ENCODE data around the gene MAML2. TPM values are rescaled to one million over a fixed set of nuclear protein-coding genes. Genes with fewer than 3 reads are reported as not detected.

Gene MAML2
- total RNA-seq, 1 donor from 2014 or later, result 4.5 TPM

DNA sequence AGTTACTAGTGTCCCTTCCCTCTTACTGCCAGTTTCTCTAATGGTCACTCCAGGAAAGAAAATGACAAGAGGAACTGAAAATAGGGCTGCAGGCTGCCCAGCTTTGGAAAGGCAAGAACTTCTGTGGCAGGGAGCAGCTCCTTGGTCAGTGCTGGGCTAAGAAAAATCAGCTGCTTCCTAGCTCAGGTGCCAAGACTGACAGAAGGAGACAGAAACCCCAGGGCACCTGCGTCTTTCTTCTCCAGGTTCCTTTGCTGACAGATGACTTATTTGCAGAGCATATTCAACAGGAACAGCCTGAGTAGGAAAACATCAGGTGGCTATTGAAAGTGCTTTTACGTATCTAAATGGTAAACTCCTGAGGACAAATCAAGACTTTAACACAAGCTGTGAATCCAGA lies 25.4 kb downstream of the MAML2 start:
- ATAC-seq, result no peak

DNA sequence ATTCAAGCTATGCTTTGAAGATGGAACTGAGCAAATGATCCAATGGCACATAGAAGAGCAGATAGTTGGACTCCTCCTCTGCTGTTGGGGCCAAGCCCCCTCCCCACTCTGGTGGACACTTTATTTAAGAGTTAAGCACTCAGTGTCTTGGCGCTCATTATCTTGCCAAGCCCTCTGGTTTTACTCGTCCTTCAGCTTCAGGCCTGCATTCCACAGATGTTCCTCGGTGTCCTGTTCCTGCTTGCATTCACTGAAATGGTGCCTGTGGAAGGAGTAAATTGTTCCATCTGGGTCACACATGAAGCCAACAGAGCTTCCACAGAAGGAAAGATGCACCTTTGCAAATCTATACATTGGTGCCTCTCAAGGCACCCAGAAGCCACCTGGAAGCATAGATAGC lies 26.1 kb downstream of the MAML2 start:
- peak; percentile 25 for ATAC-seq

DNA sequence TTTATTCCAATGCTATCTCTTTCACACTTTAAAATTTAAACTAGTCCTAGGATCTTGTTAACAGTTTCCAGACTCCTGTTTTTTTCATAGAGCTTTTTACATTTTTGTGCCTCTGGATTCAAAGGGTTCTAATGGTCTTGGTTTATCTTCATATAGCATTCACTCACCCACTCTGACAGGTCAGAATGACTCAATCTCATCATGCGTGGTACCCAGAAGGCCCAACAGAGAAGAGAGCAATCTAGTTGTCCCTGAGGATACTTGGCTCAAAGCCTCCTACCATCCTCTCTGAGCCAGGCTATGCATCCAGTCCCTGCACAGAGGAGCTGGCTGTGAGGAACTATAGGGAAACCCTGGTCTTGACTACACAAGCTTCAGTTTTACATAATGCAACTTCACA lies 27.5 kb downstream of the MAML2 start:
- ATAC-seq, result no peak

DNA sequence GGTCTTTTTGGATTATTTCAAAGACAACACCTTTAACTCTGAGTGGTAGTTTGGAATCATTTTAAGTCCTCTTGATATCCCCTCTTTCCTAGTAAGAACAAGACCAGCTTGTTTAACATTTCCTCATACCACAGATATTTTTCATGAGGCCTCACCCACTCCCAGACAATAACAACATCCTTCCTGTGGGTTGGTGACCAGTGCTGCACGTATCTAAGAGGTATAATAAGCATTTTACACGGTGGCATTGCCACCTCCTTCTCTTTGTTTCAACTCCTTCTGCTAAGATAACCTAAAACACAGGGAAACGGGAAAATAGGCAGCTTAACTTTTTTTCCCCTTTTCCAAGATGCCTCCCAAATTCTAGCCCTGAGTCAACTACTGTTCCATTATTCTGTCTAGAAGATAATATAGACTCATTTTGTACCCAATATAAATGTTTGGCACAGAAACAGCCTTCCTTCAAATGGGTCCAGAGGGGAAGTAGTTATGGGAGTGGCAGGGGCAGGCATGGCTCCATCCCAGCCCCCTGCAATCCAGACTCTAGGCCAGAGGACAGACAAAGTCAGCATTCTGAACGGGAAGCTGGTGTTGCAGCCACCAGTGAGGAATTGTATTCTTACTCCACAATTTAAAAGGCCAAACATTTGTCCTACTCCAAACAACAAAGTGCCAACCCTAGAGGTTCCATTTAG lies 28.5 kb downstream of the MAML2 start:
- ATAC-seq, result peak; percentile 82

DNA sequence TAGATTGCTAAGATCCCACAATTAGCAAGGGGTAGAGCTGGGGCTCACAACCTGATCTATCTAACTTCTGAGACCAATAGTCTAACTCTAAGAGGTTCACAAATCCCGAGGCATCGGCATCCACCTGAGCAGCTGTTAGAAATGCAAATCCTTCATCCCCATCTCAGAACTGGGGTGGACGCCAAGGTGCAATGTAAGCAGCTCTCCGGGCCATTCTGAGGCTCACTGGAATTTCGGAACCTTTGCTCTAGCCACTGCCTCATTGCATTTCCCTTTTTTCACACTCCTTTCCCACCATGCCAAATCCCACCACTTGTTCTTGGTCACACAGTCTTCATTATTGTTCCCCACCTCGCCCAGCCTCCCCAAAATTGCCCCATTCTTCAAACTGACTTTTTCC lies 29.8 kb downstream of the MAML2 start:
- no peak for ATAC-seq

DNA sequence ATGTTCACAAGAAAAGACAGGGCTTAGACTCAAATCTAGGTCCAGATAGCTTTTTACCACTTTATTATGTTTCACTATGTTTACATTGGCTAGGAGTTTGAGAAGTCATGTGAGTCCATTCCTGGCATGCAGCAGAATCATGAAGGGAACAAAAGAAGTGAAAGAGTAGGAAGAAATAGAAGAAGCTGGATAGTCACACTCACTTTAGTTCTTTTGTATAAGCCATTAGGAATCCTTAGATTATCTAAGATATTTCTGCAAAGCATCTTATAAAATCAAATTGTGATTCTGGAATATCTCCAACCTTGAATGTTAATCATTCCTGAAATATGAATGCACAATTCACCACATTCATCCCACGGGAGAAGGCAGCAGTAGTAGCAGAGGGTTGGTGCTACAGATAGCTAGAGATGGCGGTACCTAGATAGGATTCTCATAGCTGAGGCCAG lies 31.9 kb downstream of the MAML2 start:
- ATAC-seq, result no peak

DNA sequence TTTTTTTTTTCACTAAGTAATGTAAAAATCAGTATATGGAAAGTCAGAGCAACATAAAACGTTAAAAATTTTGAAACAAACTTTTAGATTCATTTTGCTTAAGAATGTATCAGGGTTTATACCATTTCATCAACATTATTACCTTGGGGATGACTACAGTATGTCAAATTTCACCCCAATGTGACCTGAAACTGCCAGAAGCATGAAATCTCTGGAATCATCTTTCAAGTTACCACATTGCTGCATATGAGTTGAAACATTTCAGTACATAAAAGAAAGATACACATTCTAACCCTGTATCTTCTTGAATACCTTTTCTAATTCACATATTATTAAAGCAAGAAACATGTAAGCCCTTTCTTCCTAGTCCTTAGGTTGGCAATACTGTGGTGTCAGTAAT lies 32.8 kb downstream of the MAML2 start:
- ATAC-seq, result no peak

DNA sequence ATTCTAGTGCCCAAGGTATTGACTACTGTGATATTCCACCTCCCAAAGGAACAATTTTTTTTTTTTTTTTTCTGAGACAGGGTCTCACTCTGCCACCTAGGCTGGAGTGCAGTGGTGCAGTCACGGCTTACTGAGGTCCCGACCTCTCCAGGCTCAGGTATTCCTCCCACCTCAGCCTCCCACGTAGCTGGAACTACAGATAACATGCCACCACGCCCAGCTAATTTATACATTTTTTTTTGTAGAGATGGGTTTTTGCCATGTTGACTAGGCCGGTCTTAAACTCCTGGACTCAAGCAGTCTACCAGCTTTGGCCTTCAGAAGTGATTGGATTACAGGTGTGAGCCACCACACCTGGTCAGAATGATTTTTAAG lies 33.4 kb downstream of the MAML2 start:
- no peak for ATAC-seq

DNA sequence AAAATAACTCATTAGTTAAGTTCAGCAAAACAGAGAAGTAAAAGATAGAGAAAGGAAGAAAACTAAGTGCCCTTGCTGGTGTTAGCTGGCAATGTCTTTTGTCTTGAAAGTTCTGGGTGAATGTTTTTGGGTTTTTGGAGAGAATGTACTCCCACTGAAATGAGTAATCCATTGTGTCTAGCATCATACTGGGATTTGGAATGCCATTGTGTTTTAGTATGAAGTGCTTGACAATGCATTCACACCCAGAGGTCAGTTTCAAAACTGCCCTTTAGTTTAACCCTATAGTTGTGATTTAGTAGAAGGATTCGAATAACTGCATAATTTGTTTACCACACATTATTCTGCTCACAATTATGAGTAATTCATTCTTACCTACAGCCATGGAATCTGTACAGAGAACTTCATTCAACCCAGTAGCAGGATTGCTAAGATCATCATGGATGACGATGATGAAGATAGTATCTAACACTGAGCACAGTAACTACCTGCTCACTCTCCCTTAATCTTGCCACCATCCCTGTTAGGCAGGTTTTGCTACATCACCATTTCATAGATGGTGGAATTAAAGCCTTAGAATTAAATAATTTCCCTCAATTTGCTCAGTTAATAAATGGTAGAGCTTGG lies 33.9 kb downstream of the MAML2 start:
- peak; percentile 76 for ATAC-seq

DNA sequence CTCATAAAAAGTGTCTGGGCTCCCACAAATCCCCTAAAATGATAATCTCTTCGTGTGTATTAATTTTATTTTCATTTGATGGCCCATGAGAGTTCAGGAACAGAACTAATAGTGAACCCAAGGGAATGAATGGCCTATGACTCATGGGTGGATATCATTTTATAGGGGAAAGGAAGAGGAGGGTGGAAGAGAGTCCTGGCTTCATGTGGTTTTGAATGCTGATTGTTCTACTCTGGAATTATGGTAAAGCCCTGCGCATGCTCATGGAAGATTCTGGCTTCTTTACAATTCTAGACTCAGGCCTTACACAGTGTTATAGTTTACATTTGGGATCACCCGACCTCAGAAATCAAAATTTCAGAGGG lies 35.2 kb downstream of the MAML2 start:
- peak; percentile 44 for ATAC-seq

DNA sequence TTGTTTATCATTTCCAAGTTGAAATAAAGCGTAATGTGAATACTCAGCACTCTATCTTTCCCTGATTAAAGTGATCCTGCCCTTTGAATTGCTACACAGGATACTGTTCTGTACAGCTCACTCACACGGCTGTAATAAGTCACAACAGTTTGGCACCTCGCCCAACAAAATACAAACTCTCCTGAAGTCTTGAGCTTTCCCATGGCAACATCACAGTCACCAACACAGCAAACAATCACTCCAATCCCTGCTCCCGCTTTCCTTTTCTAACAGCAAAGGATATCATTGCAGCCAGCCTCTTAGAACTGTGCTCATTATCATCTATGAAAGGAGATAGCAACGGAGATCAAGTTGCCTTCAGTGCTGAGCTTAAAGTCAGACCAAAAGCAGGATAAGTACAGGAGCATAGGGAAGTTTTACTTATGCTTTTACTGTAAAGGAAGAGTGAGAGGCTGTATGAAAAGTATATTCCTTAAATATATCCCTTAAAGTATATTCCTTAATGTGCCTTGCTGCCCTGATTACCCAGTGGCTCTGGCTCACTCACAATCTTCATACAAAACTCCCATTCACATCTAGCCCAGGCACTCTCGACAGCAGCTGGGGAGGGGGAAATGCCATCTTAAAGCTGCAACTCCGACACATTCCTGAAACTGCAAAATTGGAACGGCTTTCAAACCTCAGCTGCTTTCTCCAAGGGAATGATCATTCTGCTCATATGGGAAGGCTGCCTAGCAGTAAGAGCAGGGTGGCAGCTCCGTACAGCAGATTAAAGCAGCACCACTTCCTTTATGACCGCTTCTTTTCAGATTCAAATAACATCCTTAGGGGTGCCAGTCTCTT lies 35.8 kb downstream of the MAML2 start:
- peak; percentile 86 for ATAC-seq

DNA sequence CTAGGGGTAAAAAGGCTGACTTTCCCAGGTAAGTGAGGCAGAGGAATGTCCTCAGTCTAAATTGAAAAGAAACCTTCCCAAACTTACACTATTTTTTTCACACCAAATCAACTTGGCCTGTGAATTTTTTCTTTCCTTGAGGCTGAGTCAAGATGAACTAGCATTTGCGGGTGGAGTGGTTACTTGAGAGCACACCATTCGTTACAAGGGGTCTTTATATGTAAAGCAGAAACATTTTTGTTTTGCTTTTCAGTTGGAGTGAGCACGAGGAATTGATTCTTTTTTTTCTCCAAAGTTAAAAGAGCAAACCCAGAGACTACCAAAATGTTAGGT lies 36.4 kb downstream of the MAML2 start:
- ATAC-seq, result no peak

DNA sequence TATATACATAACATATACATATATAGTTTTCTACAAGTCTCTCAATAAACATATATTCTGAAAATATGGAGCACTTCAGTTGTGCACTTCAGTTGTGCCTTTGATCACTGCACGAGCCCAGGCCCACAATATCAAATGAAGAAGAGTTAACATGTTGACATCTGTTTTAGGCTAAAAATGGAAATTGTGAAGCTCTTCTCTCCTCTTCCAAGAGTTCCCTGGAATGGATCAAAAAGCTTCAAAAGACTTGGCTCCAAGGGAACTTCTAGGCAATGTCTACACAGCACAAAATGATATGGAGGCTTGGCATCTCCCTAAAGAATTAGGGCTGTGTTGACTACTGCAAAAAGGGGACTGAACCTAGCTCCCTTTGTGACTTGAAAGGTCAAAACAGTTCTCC lies 36.9 kb downstream of the MAML2 start:
- ATAC-seq, result no peak

DNA sequence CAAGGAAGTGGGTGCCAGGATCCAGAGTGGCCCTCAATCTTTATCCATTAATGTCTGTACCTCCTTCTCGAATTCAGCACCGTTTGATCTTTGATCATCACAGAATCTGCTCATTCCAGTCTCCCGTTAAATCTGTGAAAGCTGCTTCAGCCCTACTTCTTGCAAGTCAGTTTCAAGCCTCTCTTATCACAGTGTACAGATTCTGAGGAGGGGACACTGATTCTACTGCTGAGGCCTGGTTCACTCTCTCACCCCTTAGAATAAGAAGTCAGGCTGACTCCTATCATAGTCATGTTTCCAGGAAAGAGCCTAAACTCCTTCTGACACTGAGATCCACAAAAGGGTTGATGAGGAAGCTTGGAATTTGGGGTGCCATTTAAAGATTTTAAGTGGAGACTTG lies 39.0 kb downstream of the MAML2 start:
- no peak for ATAC-seq

DNA sequence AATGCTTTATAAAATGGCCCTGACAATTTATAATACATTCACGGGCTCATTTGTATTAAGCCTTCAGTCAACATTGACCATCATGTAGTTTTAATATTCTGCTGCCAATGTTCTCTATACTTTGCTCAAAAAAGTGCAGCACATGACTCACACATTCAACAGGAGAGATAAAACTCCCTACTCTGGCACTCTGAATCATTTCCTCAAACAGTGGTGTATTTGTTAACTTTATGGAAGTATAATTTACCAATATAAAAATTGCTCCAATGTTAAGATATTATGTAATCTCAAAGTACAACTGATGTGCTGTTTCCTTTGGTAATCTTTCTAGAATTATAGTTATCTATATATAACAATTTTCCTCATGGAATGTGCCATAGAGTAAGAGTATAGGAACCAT lies 39.9 kb downstream of the MAML2 start:
- ATAC-seq, result peak; percentile 53

DNA sequence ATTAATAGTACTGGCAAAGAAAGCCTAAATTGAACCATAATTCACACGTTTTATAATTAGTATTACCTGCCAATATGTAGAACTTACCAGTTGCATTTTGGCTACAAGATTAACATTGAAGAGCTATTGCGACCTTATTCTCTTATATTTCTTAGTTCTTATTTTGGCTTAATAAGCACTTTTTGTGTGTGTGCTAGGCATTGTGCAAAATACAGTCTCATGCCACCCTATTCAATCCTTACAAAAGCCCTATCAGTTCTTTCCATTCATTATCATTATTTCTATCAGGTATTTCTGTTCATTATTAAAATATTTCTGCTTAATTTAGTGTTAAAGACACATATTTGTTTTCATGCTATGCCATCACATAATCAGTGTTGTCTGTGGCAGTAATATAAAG lies 41.2 kb downstream of the MAML2 start:
- no peak for ATAC-seq

DNA sequence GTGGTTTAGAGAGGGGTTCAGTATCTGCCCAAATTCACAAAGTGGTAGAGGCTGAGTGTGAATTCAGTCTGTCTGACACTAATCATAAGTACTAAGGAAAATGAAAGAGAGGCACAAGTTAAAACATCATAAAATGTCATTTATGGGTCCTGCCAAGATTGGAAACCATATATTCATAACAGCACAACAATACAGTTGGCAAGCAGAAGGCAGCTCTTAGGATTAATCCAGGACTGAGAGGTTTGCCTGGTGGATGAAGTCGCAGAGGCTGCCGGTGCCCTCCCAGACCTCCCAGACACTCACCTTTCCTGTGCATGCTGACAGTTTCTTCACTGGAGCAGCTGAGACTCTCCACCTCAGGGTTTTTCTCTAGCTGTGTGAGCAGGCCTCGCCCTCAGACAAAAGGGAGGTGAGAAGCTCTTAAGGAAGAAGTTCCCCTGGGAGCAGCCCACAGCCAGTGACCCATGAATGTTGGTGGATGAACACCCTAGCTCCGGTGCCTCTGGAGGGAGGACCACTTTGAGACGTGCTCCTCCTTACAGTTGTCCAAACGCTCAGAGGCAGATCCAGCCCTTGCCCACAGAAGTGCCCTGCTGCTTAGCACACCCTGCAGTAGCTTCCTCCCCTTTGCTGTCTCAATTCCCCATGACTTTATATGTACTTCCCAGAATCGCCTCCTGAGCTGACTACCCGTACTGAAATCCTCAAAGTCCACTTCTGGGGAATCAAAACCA lies 43.7 kb downstream of the MAML2 start:
- ATAC-seq, result no peak

DNA sequence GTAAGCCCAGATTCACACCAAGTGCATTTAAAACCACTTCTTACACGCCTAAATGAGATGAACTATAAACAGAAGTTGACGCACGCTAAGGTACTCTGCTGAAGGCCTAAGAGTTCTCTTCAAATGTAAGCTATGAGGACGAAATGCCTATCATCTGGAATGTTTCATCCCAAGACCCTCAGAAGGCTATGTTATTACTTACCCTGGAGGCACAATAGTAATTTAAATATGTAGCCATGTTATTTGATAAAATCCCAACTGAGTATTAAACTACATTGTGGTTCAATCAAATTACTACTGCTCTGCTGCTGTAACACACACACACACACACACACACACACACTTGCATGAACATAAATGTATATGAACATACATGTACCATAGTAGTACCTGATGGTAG lies 47.6 kb downstream of the MAML2 start:
- ATAC-seq, result no peak

DNA sequence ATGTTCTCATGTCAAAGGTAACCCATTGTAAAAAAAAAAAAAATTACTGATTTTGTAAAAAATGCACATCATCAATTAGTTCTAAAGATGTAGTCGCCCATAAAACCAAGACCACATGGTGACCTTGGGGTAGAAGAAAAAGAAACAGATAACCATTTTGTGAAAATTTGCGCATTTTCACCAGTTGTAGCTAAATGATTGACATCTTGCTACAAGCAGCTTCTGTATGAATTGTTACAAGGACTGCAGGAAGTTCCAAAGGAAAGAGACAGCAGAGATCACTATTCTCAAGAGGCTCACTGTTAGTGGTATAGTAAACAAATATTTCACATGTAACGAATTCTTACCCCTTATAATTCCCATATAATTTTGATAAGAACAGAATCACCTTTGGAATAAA lies 48.7 kb downstream of the MAML2 start:
- ATAC-seq, result no peak

DNA sequence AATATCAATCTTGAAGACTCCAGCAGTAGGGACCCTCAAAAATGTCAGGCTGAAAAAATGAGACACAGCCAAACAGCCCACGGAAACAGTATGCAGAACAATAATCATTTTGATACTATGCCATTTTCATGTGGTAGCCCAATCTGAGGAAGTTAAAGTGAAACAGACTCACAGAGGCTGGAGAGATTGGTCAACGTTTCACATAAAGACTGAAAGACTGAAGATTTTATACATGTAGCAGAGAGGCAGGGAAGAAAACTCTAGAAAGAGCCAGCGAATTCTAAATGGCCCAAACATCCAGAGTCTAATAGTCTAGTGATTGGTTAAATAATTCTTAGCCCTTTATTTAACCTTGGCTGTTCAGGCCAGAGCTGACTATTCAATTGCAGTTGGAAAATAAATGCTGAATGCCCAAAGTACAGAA lies 49.4 kb downstream of the MAML2 start:
- no peak for ATAC-seq

DNA sequence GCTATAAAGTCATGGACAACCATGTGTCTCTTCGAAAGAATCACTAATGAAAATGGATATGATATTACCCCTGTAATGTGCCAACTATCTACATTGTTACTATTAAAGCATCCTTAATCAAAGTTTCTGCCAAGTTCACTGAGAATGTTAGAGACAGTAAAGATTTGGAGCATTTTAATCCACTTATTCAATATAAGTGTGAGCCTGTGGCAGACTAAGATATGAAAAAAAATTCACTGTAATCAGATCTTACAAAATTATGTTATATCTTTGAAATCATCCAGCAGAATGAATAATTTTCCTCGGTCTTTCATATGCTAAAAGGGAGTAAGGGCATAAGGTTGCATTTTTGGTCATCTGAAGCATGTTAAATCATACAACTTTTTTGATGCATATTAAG lies 49.9 kb downstream of the MAML2 start:
- ATAC-seq, result no peak

DNA sequence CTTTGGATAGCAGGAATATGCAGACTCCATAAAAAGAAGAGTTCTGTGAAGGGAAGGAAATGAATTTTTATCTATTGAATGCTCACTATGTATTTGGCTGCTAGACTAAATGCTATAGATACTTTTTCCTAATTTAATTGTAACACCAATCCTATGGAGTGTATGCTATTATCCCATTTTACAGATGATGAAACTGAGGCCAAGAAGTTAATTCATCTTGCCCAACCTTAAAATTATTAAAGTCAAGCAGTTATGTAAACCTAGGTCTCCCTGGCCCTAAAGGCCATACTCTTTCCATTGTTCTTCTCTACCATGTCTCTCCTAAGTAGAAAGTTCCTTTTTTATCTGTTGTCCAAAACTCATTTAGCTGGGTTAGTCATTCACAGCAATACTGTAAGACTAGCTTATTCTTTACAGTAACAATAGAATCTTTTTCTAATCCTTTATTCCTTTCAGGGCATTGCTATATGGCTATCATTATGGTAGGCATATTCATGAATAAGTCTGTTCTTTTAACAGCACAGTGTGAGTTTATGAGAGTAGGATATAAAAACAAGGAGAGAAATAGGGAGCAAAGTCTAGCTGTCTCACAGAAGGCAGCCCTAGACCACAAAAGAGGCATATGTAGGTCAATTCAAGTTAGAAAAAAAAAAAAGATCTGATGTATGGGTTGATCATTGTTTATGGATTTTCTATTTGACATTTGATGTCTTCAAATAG lies 50.5 kb downstream of the MAML2 start:
- ATAC-seq, result no peak

DNA sequence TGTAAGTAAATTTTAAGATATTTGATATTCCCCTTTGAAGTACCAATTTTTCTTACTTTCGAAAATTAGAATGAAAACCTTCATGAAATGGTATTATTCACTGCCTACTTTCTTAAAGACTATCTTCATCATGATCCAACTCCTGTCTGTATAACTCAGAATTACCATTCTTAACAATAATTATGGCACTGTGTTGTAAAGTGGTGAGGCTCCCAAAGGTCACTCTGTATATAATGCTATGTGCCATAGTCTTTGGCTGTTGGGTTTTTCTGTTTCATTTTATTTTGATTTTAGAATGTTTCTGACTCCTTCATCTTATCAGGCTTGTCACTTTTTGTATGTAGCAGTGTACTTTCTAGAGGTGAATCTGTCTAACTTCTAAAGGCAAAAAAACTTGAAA lies 52.4 kb downstream of the MAML2 start:
- no peak for ATAC-seq

Measured in esophagus mucosa (tissue), 1 donor.